ENCODE results near the gene LSM2. TPM values are rescaled to one million over a fixed set of nuclear protein-coding genes. Genes with fewer than 3 reads are reported as not detected.
A peak's percentile ranks its signal among the peaks of the same experiment; 100 is the strongest.

Gene LSM2
- total and polyA plus RNA-seq, 9 of the 15 experiments (the other 6 are each of a cell fraction or from before 2014, with no cell fraction given): 154 to 407 (median 223) TPM

DNA sequence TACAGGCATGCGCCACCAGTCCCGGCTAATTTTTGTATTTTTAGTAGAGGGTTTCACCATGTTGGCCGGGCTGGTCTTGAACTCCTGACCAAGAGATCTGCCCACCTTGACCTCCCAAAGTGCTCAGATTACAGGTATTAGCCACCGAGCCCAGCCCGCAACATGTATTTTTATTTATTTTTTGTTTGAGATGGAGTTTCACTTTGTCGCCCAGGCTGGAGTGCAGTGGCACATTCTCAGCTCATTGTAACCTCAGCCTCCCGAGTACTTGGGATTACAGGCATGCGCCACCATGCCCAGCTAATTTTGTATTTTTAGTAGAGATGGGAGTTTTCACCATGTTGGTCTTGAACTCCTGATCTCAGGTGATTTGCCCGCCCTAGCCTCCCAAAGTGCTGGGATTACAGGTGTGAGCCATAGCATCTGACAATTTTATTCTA, 31.4 kb upstream of the LSM2 start (continued):
- TF ChIP-seq, protein P1, sequence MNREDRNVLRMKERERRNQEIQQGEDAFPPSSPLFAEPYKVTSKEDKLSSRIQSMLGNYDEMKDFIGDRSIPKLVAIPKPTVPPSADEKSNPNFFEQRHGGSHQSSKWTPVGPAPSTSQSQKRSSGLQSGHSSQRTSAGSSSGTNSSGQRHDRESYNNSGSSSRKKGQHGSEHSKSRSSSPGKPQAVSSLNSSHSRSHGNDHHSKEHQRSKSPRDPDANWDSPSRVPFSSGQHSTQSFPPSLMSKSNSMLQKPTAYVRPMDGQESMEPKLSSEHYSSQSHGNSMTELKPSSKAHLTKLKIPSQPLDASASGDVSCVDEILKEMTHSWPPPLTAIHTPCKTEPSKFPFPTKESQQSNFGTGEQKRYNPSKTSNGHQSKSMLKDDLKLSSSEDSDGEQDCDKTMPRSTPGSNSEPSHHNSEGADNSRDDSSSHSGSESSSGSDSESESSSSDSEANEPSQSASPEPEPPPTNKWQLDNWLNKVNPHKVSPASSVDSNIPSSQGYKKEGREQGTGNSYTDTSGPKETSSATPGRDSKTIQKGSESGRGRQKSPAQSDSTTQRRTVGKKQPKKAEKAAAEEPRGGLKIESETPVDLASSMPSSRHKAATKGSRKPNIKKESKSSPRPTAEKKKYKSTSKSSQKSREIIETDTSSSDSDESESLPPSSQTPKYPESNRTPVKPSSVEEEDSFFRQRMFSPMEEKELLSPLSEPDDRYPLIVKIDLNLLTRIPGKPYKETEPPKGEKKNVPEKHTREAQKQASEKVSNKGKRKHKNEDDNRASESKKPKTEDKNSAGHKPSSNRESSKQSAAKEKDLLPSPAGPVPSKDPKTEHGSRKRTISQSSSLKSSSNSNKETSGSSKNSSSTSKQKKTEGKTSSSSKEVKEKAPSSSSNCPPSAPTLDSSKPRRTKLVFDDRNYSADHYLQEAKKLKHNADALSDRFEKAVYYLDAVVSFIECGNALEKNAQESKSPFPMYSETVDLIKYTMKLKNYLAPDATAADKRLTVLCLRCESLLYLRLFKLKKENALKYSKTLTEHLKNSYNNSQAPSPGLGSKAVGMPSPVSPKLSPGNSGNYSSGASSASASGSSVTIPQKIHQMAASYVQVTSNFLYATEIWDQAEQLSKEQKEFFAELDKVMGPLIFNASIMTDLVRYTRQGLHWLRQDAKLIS (CRISPR knock-in tag; IDR thresholded peaks at IDR 0.05): 0 out of 2 replicates have a peak, but pooled peaks have one; percentile 1
- peak; percentile 56; the same call in 1 of the 2 replicates for TF ChIP-seq ZBED1 (IDR thresholded peaks at IDR 0.05)
- TF ChIP-seq, protein P2, sequence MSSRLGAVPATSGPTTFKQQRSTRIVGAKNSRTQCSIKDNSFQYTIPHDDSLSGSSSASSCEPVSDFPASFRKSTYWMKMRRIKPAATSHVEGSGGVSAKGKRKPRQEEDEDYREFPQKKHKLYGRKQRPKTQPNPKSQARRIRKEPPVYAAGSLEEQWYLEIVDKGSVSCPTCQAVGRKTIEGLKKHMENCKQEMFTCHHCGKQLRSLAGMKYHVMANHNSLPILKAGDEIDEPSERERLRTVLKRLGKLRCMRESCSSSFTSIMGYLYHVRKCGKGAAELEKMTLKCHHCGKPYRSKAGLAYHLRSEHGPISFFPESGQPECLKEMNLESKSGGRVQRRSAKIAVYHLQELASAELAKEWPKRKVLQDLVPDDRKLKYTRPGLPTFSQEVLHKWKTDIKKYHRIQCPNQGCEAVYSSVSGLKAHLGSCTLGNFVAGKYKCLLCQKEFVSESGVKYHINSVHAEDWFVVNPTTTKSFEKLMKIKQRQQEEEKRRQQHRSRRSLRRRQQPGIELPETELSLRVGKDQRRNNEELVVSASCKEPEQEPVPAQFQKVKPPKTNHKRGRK (tag; IDR thresholded peaks at IDR 0.05): 0 out of 2 replicates have a peak, but pooled peaks have one; percentile 19
